Right cardiac atrium (tissue), 5 donors: ENCODE measurements around the gene ATOH7. TPM values are rescaled to one million over a fixed set of nuclear protein-coding genes. Genes with fewer than 3 reads are reported as not detected.
"Not testable (repeated sequence)": the region's sequence is repeated elsewhere in the genome, so short reads cannot be mapped to it uniquely, and the experiment has no call there.

Experiments used
- ATAC-seq, 2 donors: fragments of 200-7000 bp; cut with Tn5 transposase; one replicate each; pipeline versions ENCODE4 v1.8.0 to v1.9.1; 2020; ENCODE audit warnings: moderate library complexity in 2 of 2, mild to moderate bottlenecking in 1 of 2
- DNase-seq, 3 donors: peaks; one replicate each; pipeline ENCODE4 v3.0.0-alpha.2; 2020
- H3K27ac ChIP-seq: one replicate; pipeline ENCODE4 v1.5.1; 2013; ENCODE audit warnings: mild to moderate bottlenecking, low read length, control low read depth, moderate library complexity
- H3K27me3 ChIP-seq: one replicate; pipeline ENCODE4 v1.6.1; 2013; ENCODE audit not compliant: control insufficient read depth, insufficient read depth
- H3K4me1 ChIP-seq: one replicate; pipeline ENCODE4 v1.6.1; 2013; ENCODE audit warnings: low read length; ENCODE audit not compliant: control insufficient read depth, insufficient read depth
- H3K4me3 ChIP-seq: one replicate; pipeline ENCODE4 v1.5.1; 2013; ENCODE audit warnings: low read length, control low read depth
- H3K9me3 ChIP-seq: one replicate; pipeline ENCODE4 v1.6.1; 2013; ENCODE audit warnings: low read length; ENCODE audit not compliant: control insufficient read depth
- WGBS: extraction: QIAGEN DNeasy Blood & Tissue Kit; methylation state at CpG from one replicate; pipeline ENCODE4 v1.1.7; 2013; 5-methylcytosine and 5-hydroxymethylcytosine counted together
- intact Hi-C, 4 donors: fragments of 100-400 bp; cut with DNase I; formaldehyde crosslinking; loops; one replicate each; pipeline versions ENCODE4 v1.11.0 to v1.14.0; 2022 to 2023
- polyA plus RNA-seq: library from polyadenylated mRNA; stranded (reverse); fragments of 200-250 nt; gene quantifications from one replicate; pipeline ENCODE4 v1.2.3, GENCODE V29; 2013
- total RNA-seq, 4 donors: library from RNA; stranded (reverse); fragmentation: NEBNext Ultra II Directional; extraction: Animal tissue kit (Norgen Biotek cat#: 25700); gene quantifications; one replicate each; pipeline ENCODE4 v1.2.1, GENCODE V29; 2021
- donor health status: healthy with polysubstance abuse.
- donor health status: DM: no; HTN: yes; CAD: no.
- donor health status: DM: no; HTN: no; CAD: no.
- donor health status: DM: no; HTN: yes; CAD: no; lungs with severe emphysema.
- donor health status: DM: yes; HTN: yes; CAD: no.

Gene ATOH7
- total and polyA plus RNA-seq, 5 donors = 0.05 TPM; not detected in 4

GRCh38 chr10:68211669-68212068, 20.2 kb downstream of the ATOH7 start:
- intact Hi-C loops = loop anchor here in 3 of 4 donors (5.0 to 10.0 kb wide), 2 partner anchors 91 to 93 kb away; no protein-coding TSS in a partner anchor

GRCh38 chr10:68208424-68209042, 23.4 kb downstream of the ATOH7 start:
- Histone ChIP-seq H3K27ac (no peak overlapping the region), H3K4me1 (no peaks in the 10 kb centered on the region), H3K27me3 (no peaks in the 10 kb centered on the region), H3K9me3 (no peaks in the 10 kb centered on the region), H3K4me3 (no peak overlapping the region)
- intact Hi-C loops = no loop called here
- WGBS = 50% methylated on average over 10 of the region's 10 CpGs
- DNase-seq (peak in 1 of 3 donors; percentile 49), ATAC-seq (peak in 1 of 2 donors; percentile 49)

More at GRCh38 chr10:68211669-68212068, 20.2 kb downstream of the ATOH7 start:
- no peaks in the 10 kb centered on the region for H3K9me3 ChIP-seq
- no peak overlapping the region for H3K4me3 ChIP-seq
- H3K27me3 ChIP-seq = no peaks in the 10 kb centered on the region
- ATAC-seq = no peak
- DNase-seq = no peak
- no peak overlapping the region for H3K27ac ChIP-seq
- H3K4me1 ChIP-seq = no peaks in the 10 kb centered on the region
- 62% methylated on average over 1 of the region's 1 CpG for WGBS

GRCh38 chr10:68202960-68203353, 29.0 kb downstream of the ATOH7 start:
- ATAC-seq = peak in 1 of 2 donors; percentile 41
- WGBS = 28% methylated on average over 5 of the region's 5 CpGs
- Histone ChIP-seq H3K27ac (no peak overlapping the region), H3K9me3 (no peaks in the 10 kb centered on the region), H3K4me1 (no peaks in the 10 kb centered on the region), H3K27me3 (no peaks in the 10 kb centered on the region), H3K4me3 (no peak overlapping the region)
- intact Hi-C loops = no loop called here
- DNase-seq = no peak

- no peak for DNase-seq
- no peaks in the 10 kb centered on the region for H3K4me1 ChIP-seq
- no peak overlapping the region for H3K27ac ChIP-seq
- WGBS = 66% methylated on average over 3 of the region's 3 CpGs
- intact Hi-C loops = no loop called here
- no peak for ATAC-seq
- no peaks in the 10 kb centered on the region for H3K9me3 ChIP-seq
- no peaks in the 10 kb centered on the region for H3K27me3 ChIP-seq
- no peak overlapping the region for H3K4me3 ChIP-seq
These were observed 35.2 kb downstream of the ATOH7 start for GRCh38 chr10:68196701-68197100.

- 84% methylated on average over 2 of the region's 2 CpGs for WGBS
- DNase-seq, intact Hi-C loops, ATAC-seq, H3K4me1 ChIP-seq, H3K27ac ChIP-seq, H3K9me3 ChIP-seq, H3K27me3 ChIP-seq, H3K4me3 ChIP-seq: not testable (repeated sequence)
These were observed 36.1 kb downstream of the ATOH7 start for GRCh38 chr10:68195776-68196175.

- no peak overlapping the region for H3K27ac ChIP-seq
- intact Hi-C loops = no loop called here
- ATAC-seq = no peak
- no peaks in the 10 kb centered on the region for H3K4me1 ChIP-seq
- H3K9me3 ChIP-seq = no peaks in the 10 kb centered on the region
- no peak for DNase-seq
- no peak overlapping the region for H3K4me3 ChIP-seq
- H3K27me3 ChIP-seq = no peaks in the 10 kb centered on the region
- 85% methylated on average over 6 of the region's 6 CpGs for WGBS
These were observed 37.6 kb downstream of the ATOH7 start for GRCh38 chr10:68194290-68194689.

GRCh38 chr10:68192113-68192512, 39.8 kb downstream of the ATOH7 start:
- 93% methylated on average over 3 of the region's 3 CpGs for WGBS
- H3K4me1 ChIP-seq = no peaks in the 10 kb centered on the region
- DNase-seq (no peak), ATAC-seq (no peak)
- intact Hi-C loops = no loop called here
- H3K27me3 ChIP-seq = no peaks in the 10 kb centered on the region
- H3K9me3 ChIP-seq = no peaks in the 10 kb centered on the region
- no peak overlapping the region for H3K4me3 ChIP-seq
- no peak overlapping the region for H3K27ac ChIP-seq

GRCh38 chr10:68188835-68189234, 43.1 kb downstream of the ATOH7 start:
- Histone ChIP-seq H3K9me3 (no peaks in the 10 kb centered on the region), H3K4me3 (no peak overlapping the region), H3K27ac (no peak overlapping the region), H3K27me3 (no peaks in the 10 kb centered on the region), H3K4me1 (no peaks in the 10 kb centered on the region)
- ATAC-seq = no peak
- intact Hi-C loops = no loop called here
- 87% methylated on average over 6 of the region's 6 CpGs for WGBS
- DNase-seq = no peak

- Histone ChIP-seq H3K4me1 (no peaks in the 10 kb centered on the region), H3K4me3 (no peak overlapping the region), H3K27me3 (no peaks in the 10 kb centered on the region), H3K27ac (no peak overlapping the region), H3K9me3 (no peaks in the 10 kb centered on the region)
- DNase-seq (no peak), ATAC-seq (no peak)
- 51% methylated on average over 2 of the region's 2 CpGs for WGBS
- intact Hi-C loops = no loop called here
These were observed 46.8 kb downstream of the ATOH7 start for GRCh38 chr10:68185085-68185484.

GRCh38 chr10:68184546-68184945, 47.4 kb downstream of the ATOH7 start:
- H3K27me3 ChIP-seq = no peaks in the 10 kb centered on the region
- no peak overlapping the region for H3K4me3 ChIP-seq
- no peak overlapping the region for H3K27ac ChIP-seq
- ATAC-seq (peak; percentile 26 to 70), DNase-seq (no peak)
- no peaks in the 10 kb centered on the region for H3K4me1 ChIP-seq
- intact Hi-C loops = no loop called here
- H3K9me3 ChIP-seq = no peaks in the 10 kb centered on the region
- WGBS = 42% methylated on average over 7 of the region's 7 CpGs
